ENCODE measurements around the gene ARPP21. TPM values are rescaled to one million over a fixed set of nuclear protein-coding genes. Genes with fewer than 3 reads are reported as not detected.

The ARPP21 gene
- total and polyA plus RNA-seq, 2 donors (not counting 3 experiments of a cell fraction or from before 2014, with no cell fraction given), result not detected

- ChIA-PET POLR2A (interaction anchor here (0.5 kb wide), 1 partner anchor 8 kb away, joined by 3 read pairs; no protein-coding TSS in a partner anchor), CTCF (interaction anchor here (0.8 to 1.0 kb wide), 2 partner anchors 8 to 31 kb away, joined by 3 to 8 read pairs; no protein-coding TSS in a partner anchor)
- FAIRE-seq, result no peak
- Histone ChIP-seq H4K20me1 (replicated peaks; ENCODE audit: control insufficient read depth, extremely low read depth, insufficient read depth, low read length) (no peaks in the 10 kb centered on the region), H3K27ac (ENCODE audit: insufficient read depth, low read depth, low read length) (no peak overlapping the region), H3K4me2 (ENCODE audit: insufficient read depth, low read length) (no peak overlapping the region), H3K9me1 (replicated peaks; ENCODE audit: control insufficient read depth, extremely low read depth, insufficient read depth, low read length) (no peaks in the 10 kb centered on the region), H2AFZ (ENCODE audit: low read depth, low read length) (no peak overlapping the region), H3K4me1 (ENCODE audit: control insufficient read depth, extremely low read depth, insufficient read depth, low read length) (no peaks in the 10 kb centered on the region), H3K4me3 (replicated peaks in 1 of 3; ENCODE audit: insufficient read depth in 1 of 3, low read depth in 1 of 3, low read length in 3 of 3) (no peak overlapping the region), H3K9me3 (replicated peaks; ENCODE audit: control insufficient read depth, insufficient read depth, low read length) (no peaks in the 10 kb centered on the region), H3K79me2 (ENCODE audit: control insufficient read depth, insufficient read depth, low read length) (no peaks in the 10 kb centered on the region), H3K9ac (replicated peaks; ENCODE audit: extremely low read depth, insufficient read depth, low read length) (no peak overlapping the region), H3K36me3 (ENCODE audit: control insufficient read depth in 2 of 2, extremely low read depth in 1 of 2, insufficient read depth in 2 of 2, low read length in 2 of 2) (no peaks in the 10 kb centered on the region), H3K27me3 (ENCODE audit: control insufficient read depth in 2 of 2, insufficient read depth in 2 of 2, low read length in 2 of 2) (peaks cover under 1 to 5% of the 10 kb centered on the region in 2 experiments)
- dilution Hi-C loops (cut with MboI; ENCODE audit: extremely low pct_ligation_motif_present, low sequenced_read_pairs), result no loop called here
- DNase-seq (ENCODE audit: low read depth, low spot score), result no peak
- intact Hi-C loops (cut with micrococcal nuclease), result no loop called here
- BruUV-seq (replicated peaks), result no TSS peak
- no peak for TF ChIP-seq MAX (IDR thresholded peaks at IDR 0.05; ENCODE audit: insufficient read depth, insufficient read length)
- no peak for TF ChIP-seq EZH2 (IDR thresholded peaks at IDR 0.05; ENCODE audit: borderline replicate concordance, low read depth, low read length, severe bottlenecking)
- no peak for TF ChIP-seq FOS (IDR thresholded peaks at IDR 0.05; ENCODE audit: borderline replicate concordance, insufficient read depth, low read length)
- TF ChIP-seq CTCF (IDR thresholded peaks at IDR 0.05; ENCODE audit: extremely low read depth in 1 of 2, insufficient read depth in 1 of 2, low read depth in 1 of 2, low read length in 2 of 2), result no peak
- TF ChIP-seq JUN (IDR thresholded peaks at IDR 0.05; ENCODE audit: borderline replicate concordance, insufficient read depth, insufficient read length, low read depth), result no peak
- TF ChIP-seq MYC (IDR thresholded peaks at IDR 0.05; ENCODE audit: low read depth, low read length), result no peak
Measured at GRCh38 chr3:35633332-35634124, 5.8 kb upstream of the ARPP21 start.

Measured in endothelial cell of umbilical vein (primary cell).